ENCODE measurements around the gene HERC4. TPM values are rescaled to one million over a fixed set of nuclear protein-coding genes. Genes with fewer than 3 reads are reported as not detected.

HERC4 gene
- polyA plus RNA-seq, 1 experiment: 23.4 TPM

DNA sequence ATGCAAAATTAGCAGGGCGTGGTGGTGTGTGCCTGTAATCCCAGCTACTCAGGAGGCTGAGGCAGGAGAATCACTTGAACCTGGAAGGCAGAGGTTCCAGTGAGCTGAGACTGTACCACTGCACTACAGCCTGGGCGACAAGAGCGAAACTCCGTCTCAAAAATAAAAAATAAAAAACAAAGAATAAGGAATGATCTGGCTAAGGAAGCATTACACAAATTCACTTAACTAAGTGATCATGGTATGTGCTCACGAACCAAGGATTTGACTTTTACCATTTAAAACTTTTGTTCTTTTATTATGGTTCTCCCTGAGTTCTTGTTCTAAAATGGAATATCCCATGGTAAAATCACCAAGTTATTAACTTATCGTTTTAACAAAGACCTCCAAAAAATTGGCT lies 119.5 kb downstream of the HERC4 start:
- POLR2A ChIA-PET: no interaction called here
- no peaks in the 10 kb centered on the region for H3K27me3 ChIP-seq (ENCODE audit: control insufficient read depth, insufficient read depth, low read length)
- TF ChIP-seq, protein P1, sequence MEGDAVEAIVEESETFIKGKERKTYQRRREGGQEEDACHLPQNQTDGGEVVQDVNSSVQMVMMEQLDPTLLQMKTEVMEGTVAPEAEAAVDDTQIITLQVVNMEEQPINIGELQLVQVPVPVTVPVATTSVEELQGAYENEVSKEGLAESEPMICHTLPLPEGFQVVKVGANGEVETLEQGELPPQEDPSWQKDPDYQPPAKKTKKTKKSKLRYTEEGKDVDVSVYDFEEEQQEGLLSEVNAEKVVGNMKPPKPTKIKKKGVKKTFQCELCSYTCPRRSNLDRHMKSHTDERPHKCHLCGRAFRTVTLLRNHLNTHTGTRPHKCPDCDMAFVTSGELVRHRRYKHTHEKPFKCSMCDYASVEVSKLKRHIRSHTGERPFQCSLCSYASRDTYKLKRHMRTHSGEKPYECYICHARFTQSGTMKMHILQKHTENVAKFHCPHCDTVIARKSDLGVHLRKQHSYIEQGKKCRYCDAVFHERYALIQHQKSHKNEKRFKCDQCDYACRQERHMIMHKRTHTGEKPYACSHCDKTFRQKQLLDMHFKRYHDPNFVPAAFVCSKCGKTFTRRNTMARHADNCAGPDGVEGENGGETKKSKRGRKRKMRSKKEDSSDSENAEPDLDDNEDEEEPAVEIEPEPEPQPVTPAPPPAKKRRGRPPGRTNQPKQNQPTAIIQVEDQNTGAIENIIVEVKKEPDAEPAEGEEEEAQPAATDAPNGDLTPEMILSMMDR (IDR thresholded peaks at IDR 0.05; ENCODE audit: insufficient read depth, low read depth, low read length): no peak
- CTCF ChIA-PET: no interaction called here
- no peak overlapping the region for H3K4me3 ChIP-seq (ENCODE audit: low read depth, low read length)
- DNase-seq (ENCODE audit: low read depth): no peak
- peaks cover under 1% of the 10 kb centered on the region; the same call in 1 of the 2 replicates for H3K36me3 ChIP-seq (ENCODE audit: control insufficient read depth, insufficient read depth, low read length)

DNA sequence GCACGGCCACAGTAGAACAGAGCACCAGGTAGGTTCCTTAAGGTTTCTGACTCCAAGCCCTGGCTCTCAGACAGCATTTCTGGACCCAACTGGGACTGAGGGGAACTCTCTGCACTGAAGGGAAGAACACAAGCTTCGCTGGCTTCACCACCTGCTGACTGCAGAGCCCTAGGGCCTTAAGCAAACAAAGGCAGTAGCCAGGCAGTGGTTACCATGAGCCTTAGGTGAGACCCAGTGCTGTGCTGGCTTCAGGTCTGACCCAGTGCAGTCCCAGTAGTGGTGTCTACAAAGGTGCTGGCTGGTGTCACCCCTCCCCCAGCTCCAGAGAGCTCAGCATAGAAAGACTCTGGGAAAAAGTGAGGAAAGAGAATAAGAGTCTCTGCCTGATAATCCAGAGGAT lies 131.2 kb downstream of the HERC4 start:
- peaks cover 5% of the 10 kb centered on the region; the same call in 1 of the 2 replicates for H3K36me3 ChIP-seq (ENCODE audit: control insufficient read depth, insufficient read depth, low read length)

GRCh38 chr10:67936416-67936815 lies 138.7 kb downstream of the HERC4 start:
- H3K36me3 ChIP-seq (ENCODE audit: control insufficient read depth, insufficient read depth, low read length): peaks cover 7% of the 10 kb centered on the region
- no peaks in the 10 kb centered on the region for H3K27me3 ChIP-seq (ENCODE audit: control insufficient read depth, insufficient read depth, low read length)
- TF ChIP-seq, protein P1 (IDR thresholded peaks at IDR 0.05; ENCODE audit: insufficient read depth, low read depth, low read length): no peak
- H3K4me3 ChIP-seq (ENCODE audit: low read depth, low read length): no peak overlapping the region
- ChIA-PET CTCF (interaction anchor here (1.0 to 1.4 kb wide), 3 partner anchors 10 to 81 kb away, joined by 3 to 4 read pairs (median 3); no protein-coding TSS in a partner anchor), POLR2A (no interaction called here)
- no peak for DNase-seq (ENCODE audit: low read depth)

More for the DNA sequence above, 131.2 kb downstream of the HERC4 start:
- Histone ChIP-seq H3K27me3 (ENCODE audit: control insufficient read depth, insufficient read depth, low read length) (no peaks in the 10 kb centered on the region), H3K4me3 (ENCODE audit: low read depth, low read length) (no peak overlapping the region)
- DNase-seq (ENCODE audit: low read depth): no peak
- TF ChIP-seq, protein P1 (IDR thresholded peaks at IDR 0.05; ENCODE audit: insufficient read depth, low read depth, low read length): no peak
- ChIA-PET CTCF (no interaction called here), POLR2A (no interaction called here)

- Histone ChIP-seq H3K27me3 (ENCODE audit: control insufficient read depth, insufficient read depth, low read length) (no peaks in the 10 kb centered on the region), H3K36me3 (ENCODE audit: control insufficient read depth, insufficient read depth, low read length) (peaks cover 9% of the 10 kb centered on the region), H3K4me3 (ENCODE audit: low read depth, low read length) (no peak overlapping the region)
- ChIA-PET CTCF (interaction anchor here (1.1 to 1.4 kb wide), 2 partner anchors 9 to 15 kb away, joined by 3 read pairs; no protein-coding TSS in a partner anchor), POLR2A (no interaction called here)
- TF ChIP-seq, protein P1 (IDR thresholded peaks at IDR 0.05; ENCODE audit: insufficient read depth, low read depth, low read length): no peak
- DNase-seq (ENCODE audit: low read depth): no peak
Measured at GRCh38 chr10:67935223-67935622, 139.9 kb downstream of the HERC4 start.

GRCh38 chr10:67934336-67934735 lies 140.7 kb downstream of the HERC4 start:
- TF ChIP-seq, protein P1 (IDR thresholded peaks at IDR 0.05; ENCODE audit: insufficient read depth, low read depth, low read length): no peak
- H3K4me3 ChIP-seq (ENCODE audit: low read depth, low read length): no peak overlapping the region
- H3K36me3 ChIP-seq (ENCODE audit: control insufficient read depth, insufficient read depth, low read length): peaks cover 11% of the 10 kb centered on the region
- DNase-seq (ENCODE audit: low read depth): no peak
- ChIA-PET POLR2A (interaction anchor here (0.7 kb wide), 1 partner anchor 42 kb away, joined by 8 read pairs; no protein-coding TSS in a partner anchor), CTCF (no interaction called here)
- H3K27me3 ChIP-seq (ENCODE audit: control insufficient read depth, insufficient read depth, low read length): no peaks in the 10 kb centered on the region

Data from BJ (cell line).